Measurements from ENCODE around the gene PCDHGC5.

PCDHGC5 gene

DNA sequence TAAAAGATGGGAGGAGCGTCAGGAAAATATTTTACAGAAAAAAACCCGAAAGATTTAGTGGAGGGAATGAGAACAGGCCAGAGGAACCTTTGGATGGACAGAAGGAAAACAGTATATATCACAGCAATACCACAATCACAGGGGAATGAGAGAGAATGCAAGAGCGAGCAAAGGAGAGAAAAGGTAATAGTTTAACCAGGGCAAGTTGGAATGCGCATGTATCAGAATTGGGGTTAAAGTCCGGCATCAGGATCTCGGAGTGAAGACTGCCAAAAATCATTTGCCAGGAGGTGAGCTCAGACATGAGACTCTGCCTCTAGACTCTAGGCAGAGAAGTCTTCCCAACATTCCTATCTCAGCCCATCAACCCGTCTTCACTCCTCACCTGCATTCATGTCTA, 36.8 kb downstream of the PCDHGC5 start:
- Histone ChIP-seq H3K9me3 (ENCODE audit: insufficient read depth, low read length) (no peaks in the 10 kb centered on the region), H3K36me3 (ENCODE audit: insufficient read depth, insufficient read length, low read length) (peaks cover 79% of the 10 kb centered on the region), H3K27me3 (ENCODE audit: insufficient read depth, insufficient read length) (no peaks in the 10 kb centered on the region), H3K9ac (ENCODE audit: insufficient read length, low read depth) (no peak overlapping the region), H3K4me3 (ENCODE audit: insufficient read length, low read depth) (no peak overlapping the region), H3K4me1 (ENCODE audit: insufficient read depth, insufficient read length) (peaks cover 3% of the 10 kb centered on the region)
- TF ChIP-seq YY1 (IDR thresholded peaks at IDR 0.05; ENCODE audit: insufficient read depth, insufficient read length) (no peak), SUZ12 (IDR thresholded peaks at IDR 0.05; ENCODE audit: extremely low read depth, insufficient read depth, insufficient read length) (no peak), ZNF274 (IDR thresholded peaks at IDR 0.05; ENCODE audit: low read depth, low read length) (no peak)
- DNase-seq (ENCODE audit: low read depth, low spot score) = no peak

- TF ChIP-seq YY1 (IDR thresholded peaks at IDR 0.05; ENCODE audit: insufficient read depth, insufficient read length) (no peak), ZNF274 (IDR thresholded peaks at IDR 0.05; ENCODE audit: low read depth, low read length) (no peak), SUZ12 (IDR thresholded peaks at IDR 0.05; ENCODE audit: extremely low read depth, insufficient read depth, insufficient read length) (no peak)
- Histone ChIP-seq H3K27me3 (ENCODE audit: insufficient read depth, insufficient read length) (no peaks in the 10 kb centered on the region), H3K4me3 (ENCODE audit: insufficient read length, low read depth) (no peak overlapping the region), H3K9me3 (ENCODE audit: insufficient read depth, low read length) (no peaks in the 10 kb centered on the region), H3K4me1 (ENCODE audit: insufficient read depth, insufficient read length) (peaks cover 3% of the 10 kb centered on the region), H3K9ac (ENCODE audit: insufficient read length, low read depth) (no peak overlapping the region), H3K36me3 (ENCODE audit: insufficient read depth, insufficient read length, low read length) (peaks cover 81% of the 10 kb centered on the region)
- no peak for DNase-seq (ENCODE audit: low read depth, low spot score)
Measured at GRCh38 chr5:141527426-141527825, 38.5 kb downstream of the PCDHGC5 start.

DNA sequence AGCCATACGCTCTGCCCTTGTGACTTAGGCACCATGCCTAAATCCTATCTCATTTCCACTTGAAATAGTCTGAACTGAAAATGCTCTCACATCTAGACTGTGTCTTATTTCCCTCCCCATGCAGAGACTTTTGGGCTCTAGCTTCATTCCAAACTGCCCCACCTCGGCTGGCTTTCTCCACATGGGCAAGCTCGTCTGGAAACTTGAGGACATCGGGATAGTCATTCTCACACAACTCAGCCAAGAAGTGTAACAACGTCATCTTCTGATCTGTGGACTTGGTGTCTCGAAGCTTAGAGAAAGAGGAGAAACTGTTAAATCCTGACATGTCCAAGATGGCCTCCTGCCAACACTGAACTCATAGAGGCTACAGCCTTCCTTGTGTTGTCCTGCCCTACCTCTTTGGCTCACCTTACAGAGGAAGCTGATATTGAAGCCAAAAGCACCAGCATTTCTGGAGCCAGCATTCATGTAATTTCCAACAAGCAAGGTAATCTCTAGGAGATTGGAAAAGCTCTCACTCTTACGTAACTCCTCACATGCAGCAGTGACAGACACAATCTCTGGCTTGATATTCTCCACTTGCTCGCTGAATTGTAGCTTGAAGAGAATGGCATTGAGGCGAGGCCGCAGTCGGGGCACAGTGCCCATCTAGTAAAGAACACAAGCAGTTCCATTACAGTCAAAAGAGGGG, 39.6 kb downstream of the PCDHGC5 start:
- Histone ChIP-seq H3K9ac (ENCODE audit: insufficient read length, low read depth) (no peak overlapping the region), H3K4me1 (ENCODE audit: insufficient read depth, insufficient read length) (no peaks in the 10 kb centered on the region), H3K4me3 (ENCODE audit: insufficient read length, low read depth) (no peak overlapping the region), H3K9me3 (ENCODE audit: insufficient read depth, low read length) (no peaks in the 10 kb centered on the region), H3K36me3 (ENCODE audit: insufficient read depth, insufficient read length, low read length) (peaks cover 76% of the 10 kb centered on the region), H3K27me3 (ENCODE audit: insufficient read depth, insufficient read length) (no peaks in the 10 kb centered on the region)
- no peak for DNase-seq (ENCODE audit: low read depth, low spot score)
- TF ChIP-seq ZNF274 (IDR thresholded peaks at IDR 0.05; ENCODE audit: low read depth, low read length) = no peak
- no peak for TF ChIP-seq YY1 (IDR thresholded peaks at IDR 0.05; ENCODE audit: insufficient read depth, insufficient read length)
- no peak for TF ChIP-seq SUZ12 (IDR thresholded peaks at IDR 0.05; ENCODE audit: extremely low read depth, insufficient read depth, insufficient read length)

GRCh38 chr5:141529002-141529401, 40.1 kb downstream of the PCDHGC5 start:
- H3K27me3 ChIP-seq (ENCODE audit: insufficient read depth, insufficient read length) = no peaks in the 10 kb centered on the region
- H3K4me3 ChIP-seq (ENCODE audit: insufficient read length, low read depth) = no peak overlapping the region
- peaks cover 72% of the 10 kb centered on the region for H3K36me3 ChIP-seq (ENCODE audit: insufficient read depth, insufficient read length, low read length)
- no peak for TF ChIP-seq YY1 (IDR thresholded peaks at IDR 0.05; ENCODE audit: insufficient read depth, insufficient read length)
- no peak for TF ChIP-seq SUZ12 (IDR thresholded peaks at IDR 0.05; ENCODE audit: extremely low read depth, insufficient read depth, insufficient read length)
- no peak for TF ChIP-seq ZNF274 (IDR thresholded peaks at IDR 0.05; ENCODE audit: low read depth, low read length)
- H3K4me1 ChIP-seq (ENCODE audit: insufficient read depth, insufficient read length) = no peaks in the 10 kb centered on the region
- DNase-seq (ENCODE audit: low read depth, low spot score) = no peak
- no peak overlapping the region for H3K9ac ChIP-seq (ENCODE audit: insufficient read length, low read depth)
- H3K9me3 ChIP-seq (ENCODE audit: insufficient read depth, low read length) = no peaks in the 10 kb centered on the region

DNA sequence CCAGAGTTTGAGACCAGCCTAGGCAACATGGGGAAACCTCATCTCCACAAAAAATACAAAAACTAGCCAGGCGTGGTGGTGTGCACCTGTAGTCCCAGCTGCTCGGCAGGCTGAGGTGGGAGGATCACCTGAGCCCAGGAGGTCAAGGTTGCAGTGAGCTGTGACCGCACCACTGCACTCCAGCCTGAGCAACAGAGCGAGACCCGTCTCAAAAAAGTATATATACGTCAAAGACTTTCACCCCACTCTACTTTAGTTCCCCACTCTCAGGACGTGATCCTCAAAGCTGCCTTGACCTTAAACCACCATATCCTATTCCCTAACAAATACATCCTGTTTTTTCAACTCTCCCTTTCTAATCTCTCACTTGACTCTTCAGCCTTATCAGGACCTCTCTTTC, 41.0 kb downstream of the PCDHGC5 start:
- Histone ChIP-seq H3K4me1 (ENCODE audit: insufficient read depth, insufficient read length) (no peaks in the 10 kb centered on the region), H3K36me3 (ENCODE audit: insufficient read depth, insufficient read length, low read length) (peaks cover 70% of the 10 kb centered on the region), H3K9ac (ENCODE audit: insufficient read length, low read depth) (no peak overlapping the region), H3K4me3 (ENCODE audit: insufficient read length, low read depth) (no peak overlapping the region), H3K9me3 (ENCODE audit: insufficient read depth, low read length) (no peaks in the 10 kb centered on the region), H3K27me3 (ENCODE audit: insufficient read depth, insufficient read length) (no peaks in the 10 kb centered on the region)
- no peak for DNase-seq (ENCODE audit: low read depth, low spot score)
- TF ChIP-seq ZNF274 (IDR thresholded peaks at IDR 0.05; ENCODE audit: low read depth, low read length) (no peak), YY1 (IDR thresholded peaks at IDR 0.05; ENCODE audit: insufficient read depth, insufficient read length) (no peak), SUZ12 (IDR thresholded peaks at IDR 0.05; ENCODE audit: extremely low read depth, insufficient read depth, insufficient read length) (no peak)

DNA sequence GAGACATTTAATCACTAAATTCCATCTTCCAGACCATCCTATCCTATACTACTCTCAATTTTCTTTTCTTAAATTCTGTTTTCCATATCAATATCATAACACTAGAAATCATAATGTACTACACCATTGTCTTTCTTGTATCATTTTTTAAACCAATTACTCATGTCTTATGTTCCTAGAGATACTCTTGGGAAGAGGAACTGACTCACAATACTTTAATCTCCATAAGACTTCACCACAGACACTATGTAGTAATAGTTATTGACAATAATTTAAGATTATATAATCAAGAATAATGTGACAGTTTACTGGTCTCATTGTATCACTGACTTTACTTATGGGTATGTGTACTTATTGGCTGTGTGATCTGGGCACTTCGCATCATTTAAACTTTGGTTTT, 43.8 kb downstream of the PCDHGC5 start:
- no peak for DNase-seq (ENCODE audit: low read depth, low spot score)
- Histone ChIP-seq H3K4me3 (ENCODE audit: insufficient read length, low read depth) (no peak overlapping the region), H3K9me3 (ENCODE audit: insufficient read depth, low read length) (no peaks in the 10 kb centered on the region), H3K36me3 (ENCODE audit: insufficient read depth, insufficient read length, low read length) (peaks cover 52% of the 10 kb centered on the region), H3K9ac (ENCODE audit: insufficient read length, low read depth) (no peak overlapping the region), H3K4me1 (ENCODE audit: insufficient read depth, insufficient read length) (no peaks in the 10 kb centered on the region), H3K27me3 (ENCODE audit: insufficient read depth, insufficient read length) (no peaks in the 10 kb centered on the region)
- TF ChIP-seq ZNF274 (IDR thresholded peaks at IDR 0.05; ENCODE audit: low read depth, low read length) (no peak), SUZ12 (IDR thresholded peaks at IDR 0.05; ENCODE audit: extremely low read depth, insufficient read depth, insufficient read length) (no peak), YY1 (IDR thresholded peaks at IDR 0.05; ENCODE audit: insufficient read depth, insufficient read length) (no peak)

GRCh38 chr5:141533897-141534296, 45.0 kb downstream of the PCDHGC5 start:
- Histone ChIP-seq H3K36me3 (ENCODE audit: insufficient read depth, insufficient read length, low read length) (peaks cover 40% of the 10 kb centered on the region), H3K4me1 (ENCODE audit: insufficient read depth, insufficient read length) (no peaks in the 10 kb centered on the region), H3K4me3 (ENCODE audit: insufficient read length, low read depth) (no peak overlapping the region), H3K9ac (ENCODE audit: insufficient read length, low read depth) (no peak overlapping the region), H3K27me3 (ENCODE audit: insufficient read depth, insufficient read length) (no peaks in the 10 kb centered on the region), H3K9me3 (ENCODE audit: insufficient read depth, low read length) (no peaks in the 10 kb centered on the region)
- TF ChIP-seq YY1 (IDR thresholded peaks at IDR 0.05; ENCODE audit: insufficient read depth, insufficient read length) (no peak), ZNF274 (IDR thresholded peaks at IDR 0.05; ENCODE audit: low read depth, low read length) (no peak), SUZ12 (IDR thresholded peaks at IDR 0.05; ENCODE audit: extremely low read depth, insufficient read depth, insufficient read length) (no peak)
- DNase-seq (ENCODE audit: low read depth, low spot score) = no peak

Data from NT2/D1 (cell line).